GM19035 (cell line): ENCODE data around the gene MYL2.

Source experiments
- ATAC-seq: cut with Tn5 transposase; IDR thresholded peaks from one replicate; pipeline ENCODE4 v1.9.1; 2021; ENCODE audit not compliant: unreplicated experiment

MYL2 gene

DNA sequence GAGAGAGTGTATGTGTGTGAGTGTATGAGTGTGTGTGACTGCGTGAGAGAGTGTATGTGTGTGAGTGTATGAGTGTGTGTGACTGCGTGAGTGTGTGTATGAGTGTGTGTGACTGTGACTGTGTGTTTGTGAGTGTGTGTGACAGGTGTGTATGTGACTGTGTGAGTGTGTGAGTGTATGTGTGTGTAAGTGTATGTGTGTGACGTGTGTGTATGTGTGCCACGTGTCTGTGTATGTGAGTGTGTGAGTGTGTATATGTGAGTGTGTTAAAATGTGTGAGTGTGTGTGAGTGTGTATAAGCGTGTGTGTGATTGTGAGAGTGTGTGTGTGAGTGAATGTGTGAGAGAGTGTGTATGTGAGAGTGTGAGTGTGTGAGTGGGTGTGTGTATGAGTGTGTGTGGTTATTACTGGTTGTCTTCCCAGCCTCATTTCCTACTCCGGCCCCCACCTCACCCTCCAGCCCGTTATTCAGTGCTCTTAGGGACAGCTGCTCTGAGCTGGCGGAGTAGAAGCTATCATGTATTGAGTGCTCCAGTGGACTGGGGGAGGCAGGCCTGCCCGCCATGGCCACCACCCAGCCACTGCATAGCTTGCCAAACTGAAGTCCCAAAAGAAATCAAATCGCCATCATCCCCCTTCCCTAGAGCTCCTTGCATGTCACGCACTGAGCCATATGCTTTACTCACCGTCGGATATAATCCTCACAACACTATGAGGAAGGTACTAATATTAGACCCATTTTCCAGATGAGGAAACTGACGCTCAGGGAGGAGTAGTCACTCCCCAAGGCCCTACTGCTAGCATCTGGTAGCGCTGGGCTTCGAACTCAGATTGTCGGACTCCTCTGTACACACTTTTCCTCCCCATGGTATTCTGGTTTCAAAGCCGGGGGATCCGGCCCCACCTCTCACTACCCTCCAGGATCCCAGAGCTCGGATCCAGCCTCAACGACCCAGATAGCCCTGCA, 10.3 kb upstream of the MYL2 start:
- no peak for ATAC-seq

DNA sequence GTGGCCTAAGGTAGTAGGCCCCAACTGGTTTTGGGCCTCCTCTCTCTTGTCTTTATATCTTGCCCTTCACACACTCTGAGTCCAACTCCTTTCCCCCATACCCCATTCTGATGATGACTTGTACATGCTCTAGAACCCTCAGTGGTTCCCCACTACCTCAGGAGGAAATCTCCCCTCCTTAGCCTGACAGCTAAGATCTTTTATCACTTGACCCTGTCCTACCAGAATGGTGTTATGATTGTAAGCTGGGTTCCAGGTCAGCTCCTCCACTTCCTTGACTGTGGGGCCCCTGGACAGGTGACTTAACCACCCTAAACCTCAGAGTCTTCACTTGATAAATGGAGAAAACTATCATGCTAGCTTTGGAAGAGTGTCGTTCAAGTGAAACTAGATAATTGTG, 9.4 kb upstream of the MYL2 start:
- no peak for ATAC-seq

DNA sequence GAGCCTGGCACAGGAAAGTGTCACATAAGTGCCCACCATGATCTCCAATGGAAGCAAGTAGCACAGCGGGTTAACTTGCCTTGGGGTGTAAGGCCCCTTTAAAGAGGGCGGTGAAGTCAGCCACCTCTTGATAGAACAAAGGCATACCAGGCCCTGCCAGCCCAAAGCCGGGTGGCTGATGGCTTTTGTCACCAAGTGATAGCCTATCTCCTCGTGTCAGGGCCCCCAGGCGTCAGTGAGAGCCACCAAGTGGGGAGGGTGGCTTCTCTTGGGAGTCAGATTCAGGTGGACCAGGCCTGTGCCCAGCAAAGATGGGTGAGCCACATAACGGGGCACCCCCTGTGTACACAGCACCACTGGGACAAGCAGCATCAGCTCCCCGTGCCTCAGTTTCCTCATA, 8.3 kb upstream of the MYL2 start:
- ATAC-seq: no peak

DNA sequence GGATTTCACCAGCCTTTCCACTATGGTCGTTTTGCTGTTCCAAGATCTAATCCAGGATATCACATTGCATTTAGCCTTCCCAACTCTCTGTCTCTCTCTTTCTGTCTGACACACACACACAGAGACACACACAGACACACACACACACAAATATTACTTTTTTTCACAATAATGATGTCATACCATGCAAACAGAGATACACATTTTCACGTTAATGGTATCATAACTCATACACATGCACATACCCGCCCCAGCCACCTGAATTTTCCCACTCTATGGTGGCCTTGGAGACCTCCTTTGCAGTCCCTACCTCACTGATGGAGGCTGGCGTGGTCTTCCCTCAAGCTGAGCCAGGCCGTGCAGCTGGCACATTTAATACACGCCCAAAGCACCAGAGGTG, 7.2 kb upstream of the MYL2 start:
- no peak for ATAC-seq

DNA sequence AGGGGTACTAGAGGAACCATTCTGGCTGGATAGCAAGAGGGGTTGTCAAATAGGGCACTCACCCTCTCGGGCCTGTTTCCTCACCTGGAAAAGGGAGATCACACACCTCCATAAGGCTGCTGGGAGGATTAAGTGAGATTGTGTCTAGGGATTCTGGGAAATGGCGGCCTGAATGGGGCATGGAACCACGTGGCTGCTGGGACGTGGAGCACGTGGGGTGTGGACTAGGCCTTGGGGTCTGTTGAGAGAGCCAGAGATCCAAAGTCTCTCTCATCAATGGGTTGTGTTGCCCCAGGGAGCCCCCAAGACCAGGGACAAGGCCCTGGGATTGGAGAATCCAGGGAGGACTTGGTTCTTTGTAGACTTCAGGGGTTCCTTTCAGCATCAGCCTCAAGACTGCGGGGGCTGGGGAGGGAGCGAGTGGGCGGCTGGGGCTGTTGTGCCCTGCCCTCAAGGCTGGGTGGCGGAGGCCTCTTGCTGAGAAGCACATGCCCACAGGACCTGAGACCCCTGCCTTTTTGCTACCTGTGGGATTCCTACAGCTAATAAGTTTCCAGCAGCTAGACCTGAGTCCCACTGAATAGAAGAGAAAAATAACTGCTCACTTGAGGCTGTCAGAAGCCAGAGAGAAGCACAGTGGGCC, 3.4 kb upstream of the MYL2 start:
- ATAC-seq: no peak

DNA sequence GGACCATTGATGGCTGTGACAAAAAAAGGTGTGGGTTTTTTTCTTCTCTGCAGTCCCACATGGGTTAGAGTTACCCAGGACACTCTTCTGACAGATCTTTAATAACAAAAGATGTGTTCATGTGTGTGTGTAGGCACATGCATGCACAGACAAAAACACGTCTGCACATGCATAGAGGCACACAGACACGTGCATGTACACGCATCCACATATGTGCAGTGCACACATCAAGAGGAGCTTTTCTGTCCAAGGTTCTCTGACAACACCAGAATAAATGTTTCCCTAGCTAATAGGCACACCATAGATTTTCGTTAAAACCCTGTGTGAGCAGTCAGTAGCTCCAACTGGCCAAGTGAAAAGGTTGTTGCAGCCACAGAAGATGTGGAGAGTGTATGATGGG, 2.8 kb upstream of the MYL2 start:
- ATAC-seq: no peak

DNA sequence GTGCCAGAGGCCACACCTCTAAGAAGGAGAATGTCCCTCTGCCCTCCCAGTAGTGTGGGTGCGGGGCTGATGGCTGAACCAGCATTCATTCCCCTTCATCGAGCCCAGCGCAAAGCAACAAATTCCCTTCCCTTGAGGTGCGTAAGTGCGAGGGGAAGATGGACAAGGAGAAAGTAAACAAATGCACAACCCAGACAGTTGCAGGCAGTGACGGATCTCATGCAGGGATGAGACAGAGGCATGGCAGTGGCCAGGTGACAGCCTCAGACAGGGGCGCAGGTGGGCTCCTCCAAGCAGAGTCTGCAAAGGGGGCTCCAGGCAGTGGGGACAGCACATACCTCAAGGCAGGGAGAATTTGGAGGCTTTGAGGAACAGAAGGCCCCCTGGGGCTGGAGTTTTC, 2.3 kb upstream of the MYL2 start:
- ATAC-seq: no peak

DNA sequence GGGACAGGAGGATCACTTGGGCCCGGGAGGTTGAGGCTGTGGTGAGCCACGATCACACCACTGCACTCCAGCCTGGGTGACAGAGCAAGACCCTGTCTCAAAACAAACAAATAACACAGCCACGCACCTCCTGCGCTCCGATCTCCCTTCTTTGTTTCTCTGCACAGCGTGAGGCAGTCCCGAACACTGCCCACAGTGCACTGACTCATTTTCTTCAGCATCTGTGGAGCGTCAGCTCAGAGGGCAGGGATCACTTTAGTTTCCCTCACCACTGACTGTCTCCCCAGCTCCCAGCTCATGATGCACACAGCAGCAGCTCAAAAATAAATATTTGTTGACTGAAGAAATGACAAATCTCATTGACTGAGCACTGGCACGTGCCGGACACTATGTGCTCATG, 883 bp upstream of the MYL2 start:
- ATAC-seq: no peak

DNA sequence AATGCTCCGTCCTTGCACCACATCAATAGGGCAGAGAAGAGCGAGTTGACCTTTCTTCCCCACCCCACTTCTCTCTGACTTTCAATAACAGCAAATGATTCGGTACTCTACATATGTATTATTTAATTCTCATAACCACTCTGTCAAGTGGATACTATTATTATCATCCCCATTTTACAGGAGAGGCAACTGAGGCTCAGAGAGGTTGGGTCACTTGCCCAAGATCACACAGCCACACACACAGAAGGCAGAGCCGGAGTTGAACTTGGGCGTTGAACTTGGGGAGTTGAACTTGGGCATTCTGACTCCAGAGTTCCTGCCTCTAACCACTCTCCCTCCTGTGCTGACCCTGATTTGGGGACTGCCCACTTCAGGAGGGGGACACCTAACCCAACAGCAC, 659 bp downstream of the MYL2 start:
- ATAC-seq: no peak

DNA sequence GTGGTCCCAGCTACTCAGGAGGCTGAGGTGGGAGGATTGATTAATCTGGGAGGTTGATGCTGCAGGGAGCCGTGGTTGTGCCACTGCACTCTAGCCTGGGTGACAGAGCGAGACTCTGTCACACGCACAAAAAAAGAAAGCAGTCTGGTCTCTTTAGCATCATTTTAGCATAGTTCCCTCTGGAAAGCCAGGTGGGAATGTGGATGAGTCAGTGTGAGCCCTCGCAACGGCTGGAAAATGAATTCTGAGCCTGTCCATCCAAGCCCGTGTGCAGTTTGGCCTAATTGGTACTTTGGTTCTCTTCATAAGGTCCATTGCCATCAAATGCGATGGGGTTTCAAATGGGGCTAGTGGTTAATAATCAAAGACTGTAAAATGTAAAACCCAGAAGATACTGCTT, 2.4 kb downstream of the MYL2 start:
- ATAC-seq: no peak

DNA sequence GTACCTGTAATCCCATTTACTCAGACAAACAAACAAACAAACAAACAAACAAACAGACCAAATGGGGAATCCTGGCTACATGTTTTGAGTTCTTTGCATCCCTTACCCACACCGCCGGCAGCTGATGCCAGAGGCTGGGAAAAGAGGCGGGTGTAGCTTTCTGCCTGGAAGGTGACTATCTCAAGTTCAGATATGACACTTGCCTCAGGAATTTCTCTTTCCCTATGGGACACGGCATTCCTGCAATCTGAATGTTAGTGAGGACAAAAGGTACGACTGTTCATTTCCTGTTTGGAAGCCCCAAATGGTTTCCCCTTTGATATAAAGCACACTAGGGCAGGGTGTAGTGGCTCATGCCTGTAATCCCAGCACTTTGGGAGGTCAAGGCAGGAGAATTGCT, 2.9 kb downstream of the MYL2 start:
- ATAC-seq: no peak

DNA sequence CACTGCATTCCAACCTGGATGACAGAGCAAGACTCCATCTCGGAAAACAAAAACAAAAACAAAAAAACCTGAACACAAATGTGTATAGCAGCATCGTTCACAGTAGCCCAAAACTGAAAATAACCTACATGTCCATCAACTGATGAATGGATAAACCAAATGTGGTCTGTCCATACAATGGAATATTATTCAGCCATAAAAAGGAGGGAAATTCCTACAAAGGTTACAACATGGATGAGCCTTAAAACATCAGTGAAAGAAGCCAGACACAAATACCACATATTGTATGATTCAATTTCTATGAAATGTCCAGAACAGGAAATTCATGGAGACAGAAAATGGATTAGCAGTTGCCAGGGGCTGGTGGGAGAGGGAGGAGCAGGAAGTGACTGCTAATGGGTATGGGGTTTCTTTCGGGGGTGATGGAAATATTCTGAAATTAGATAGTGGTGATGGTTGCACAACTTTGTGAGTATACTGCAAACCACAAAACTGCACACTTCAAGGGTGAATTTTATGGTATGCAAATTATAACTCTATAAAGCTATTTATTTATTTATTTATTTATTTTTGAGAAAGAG, 4.0 kb downstream of the MYL2 start:
- ATAC-seq: no peak

DNA sequence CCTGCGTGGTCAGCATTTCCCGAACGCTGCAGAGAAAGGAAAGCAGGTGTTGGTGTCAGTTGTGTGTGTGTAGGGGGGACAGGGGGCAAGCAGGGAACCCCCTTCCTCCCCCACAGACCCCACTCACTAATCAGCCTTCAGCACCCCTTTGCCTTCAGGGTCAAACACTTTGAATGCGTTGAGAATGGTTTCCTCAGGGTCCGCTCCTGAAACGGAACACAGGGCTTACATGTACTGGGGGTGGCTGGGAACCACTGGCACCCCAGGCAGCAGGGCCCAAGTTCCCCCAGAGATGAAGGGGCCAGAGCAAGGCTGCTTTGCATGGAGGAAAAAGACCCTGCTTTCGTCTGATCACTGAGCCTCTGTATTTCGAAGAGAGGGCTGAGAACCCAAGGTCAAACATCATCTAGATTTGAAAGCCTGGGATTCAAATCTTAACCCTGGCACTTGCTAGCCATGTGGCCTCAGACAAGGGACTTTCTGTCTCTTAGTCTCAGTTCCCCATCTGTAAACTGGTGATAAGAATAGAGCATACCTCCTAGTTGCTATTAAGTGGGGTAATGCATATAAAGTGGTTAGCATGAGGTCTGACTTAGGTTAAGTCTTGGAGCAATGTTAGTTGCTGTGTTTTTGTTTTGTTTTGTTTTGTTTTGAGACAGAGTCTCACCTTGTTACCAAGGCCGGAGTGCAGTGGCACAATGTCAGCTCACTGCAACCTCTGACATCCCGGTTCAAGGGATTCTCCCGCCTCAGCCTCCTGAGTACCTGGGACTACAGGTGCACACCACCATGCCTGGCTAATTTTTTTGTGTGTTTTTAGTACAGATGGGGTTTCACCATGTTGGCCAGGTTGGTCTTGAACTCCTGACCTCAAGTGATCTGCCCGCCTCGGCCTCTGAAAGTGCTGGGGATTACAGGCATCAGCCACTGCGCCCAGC, 7.0 kb downstream of the MYL2 start:
- ATAC-seq: peak; percentile 96

DNA sequence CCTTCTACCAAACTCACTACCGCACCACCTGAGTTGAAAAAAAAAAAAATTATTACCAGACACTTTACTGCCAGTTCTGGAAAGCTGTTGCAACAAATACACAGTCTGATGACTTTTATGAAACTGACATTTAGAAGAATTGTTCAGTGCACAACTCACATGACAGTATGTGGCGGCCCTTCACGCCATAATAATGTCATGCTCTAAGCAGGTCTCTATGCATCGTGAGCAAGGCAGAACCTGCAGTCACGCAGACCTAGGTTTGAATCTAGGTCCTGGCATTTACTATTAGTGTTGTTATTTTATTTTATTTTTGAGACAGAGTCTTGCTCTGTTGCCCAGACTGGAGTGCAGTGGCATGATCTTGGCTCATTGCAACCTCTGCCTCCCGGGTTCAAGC, 8.1 kb downstream of the MYL2 start:
- ATAC-seq: no peak

DNA sequence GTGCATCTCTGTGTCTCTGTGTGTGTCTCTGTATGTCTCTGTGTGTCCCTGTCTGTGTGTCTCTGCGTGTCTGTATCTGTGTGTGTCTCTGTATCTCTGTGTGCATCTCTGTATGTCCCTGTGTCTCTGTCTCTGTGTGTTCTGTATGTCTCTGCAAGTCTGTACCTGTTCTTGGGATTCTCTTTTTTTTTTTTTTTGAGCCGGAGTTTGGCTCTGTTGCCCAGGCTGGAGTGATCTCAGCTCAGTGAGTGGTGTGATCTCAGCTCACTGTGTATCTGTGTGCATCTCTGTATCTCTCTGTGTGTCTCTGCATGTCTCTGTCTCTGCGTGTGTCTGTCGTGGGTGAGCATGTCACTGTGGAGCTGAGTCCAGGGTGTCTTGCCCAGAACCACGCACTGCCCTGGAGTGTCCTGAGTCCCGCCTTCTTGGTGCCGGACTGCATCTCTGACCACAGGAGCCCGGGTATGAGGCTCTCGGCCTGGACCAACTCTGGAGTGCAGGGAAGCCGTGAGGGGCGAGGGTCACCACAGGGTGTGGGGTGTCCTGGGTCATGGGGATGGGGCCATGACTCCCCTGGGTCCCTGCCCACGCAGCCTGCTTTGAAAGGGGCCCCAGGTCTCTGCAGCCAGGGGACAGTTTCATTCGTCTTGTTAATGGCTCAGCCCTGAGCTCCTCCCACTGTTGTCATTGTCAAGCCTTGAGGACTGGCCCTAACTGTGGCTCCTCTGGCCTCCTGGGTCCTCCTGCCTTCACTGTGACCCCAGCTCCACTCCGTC, 11.8 kb downstream of the MYL2 start:
- ATAC-seq: no peak

DNA sequence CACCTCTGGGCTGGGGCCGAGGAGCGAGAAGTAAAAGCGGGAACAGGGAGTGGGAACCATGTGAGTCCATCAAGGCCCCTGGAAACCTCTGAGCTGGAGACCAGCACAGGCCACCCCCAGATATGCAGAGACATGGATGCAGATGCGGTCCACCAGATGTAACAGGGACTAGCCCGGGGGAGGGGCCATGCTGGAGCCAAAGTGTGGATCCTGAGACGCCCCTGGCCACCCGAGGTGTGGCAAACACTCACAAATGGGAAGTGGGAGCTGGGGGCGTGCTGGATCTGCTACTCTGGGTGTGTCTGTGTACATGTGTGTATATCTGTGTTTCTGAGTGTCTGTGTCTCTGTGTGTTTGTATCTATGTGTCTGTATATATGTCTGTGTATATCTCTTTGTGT, 12.8 kb downstream of the MYL2 start:
- no peak for ATAC-seq

DNA sequence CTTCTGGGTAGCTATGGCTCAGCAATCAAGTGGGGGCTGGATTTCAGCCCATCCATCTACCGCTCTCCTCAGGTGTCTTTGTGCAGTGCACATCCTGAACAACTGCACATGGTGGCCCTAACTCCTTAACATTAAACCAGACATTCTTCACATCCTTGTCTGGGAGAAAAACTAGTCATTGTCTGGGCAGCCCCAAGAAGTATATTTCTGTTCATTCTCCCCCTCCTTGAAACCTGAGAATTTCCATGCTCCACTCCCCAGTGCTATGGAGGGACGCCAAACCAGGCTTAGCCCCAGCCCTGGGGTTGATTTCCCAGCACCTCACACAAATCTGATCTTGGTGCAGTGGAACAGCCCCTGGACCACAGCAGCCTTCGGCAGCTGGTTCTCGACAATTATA, 13.4 kb downstream of the MYL2 start:
- ATAC-seq: no peak

DNA sequence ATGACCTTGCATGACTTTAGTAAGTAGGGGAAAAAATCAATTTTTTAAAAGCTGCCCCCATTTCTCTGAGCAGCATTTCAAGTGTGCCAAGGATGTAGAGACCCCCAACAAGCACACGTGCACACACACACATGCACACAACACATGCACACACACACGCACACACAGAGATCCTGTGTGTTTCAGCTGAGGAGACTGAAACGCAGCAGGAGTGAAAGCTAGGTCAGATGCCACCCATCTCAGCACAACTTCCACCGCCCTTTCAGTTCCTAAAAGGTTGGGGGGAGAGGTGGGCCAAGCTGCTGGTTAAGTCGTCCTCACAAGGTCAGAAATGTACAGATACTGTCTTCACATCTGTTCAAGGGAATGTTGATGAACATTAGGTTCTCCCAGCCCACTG, 13.9 kb downstream of the MYL2 start:
- no peak for ATAC-seq

DNA sequence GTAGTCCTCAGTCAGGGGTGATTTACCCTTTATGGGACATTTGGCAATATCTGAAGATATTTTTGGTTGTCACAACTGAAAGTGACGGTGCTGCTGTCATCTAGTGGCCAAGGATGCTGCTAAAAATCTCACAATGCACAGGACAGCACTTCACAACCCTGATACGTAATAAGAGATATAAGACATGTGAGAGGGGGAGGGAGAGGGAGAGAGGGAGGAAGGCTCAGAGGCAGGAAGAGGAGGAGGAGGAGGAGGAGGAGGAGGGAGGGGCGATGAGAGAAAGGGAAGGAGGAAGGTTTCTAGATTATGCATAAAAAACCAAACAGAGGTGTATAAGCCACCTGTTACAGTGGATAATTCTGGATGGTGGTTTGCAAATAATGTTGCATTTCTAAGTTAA, 14.3 kb downstream of the MYL2 start:
- ATAC-seq: no peak

DNA sequence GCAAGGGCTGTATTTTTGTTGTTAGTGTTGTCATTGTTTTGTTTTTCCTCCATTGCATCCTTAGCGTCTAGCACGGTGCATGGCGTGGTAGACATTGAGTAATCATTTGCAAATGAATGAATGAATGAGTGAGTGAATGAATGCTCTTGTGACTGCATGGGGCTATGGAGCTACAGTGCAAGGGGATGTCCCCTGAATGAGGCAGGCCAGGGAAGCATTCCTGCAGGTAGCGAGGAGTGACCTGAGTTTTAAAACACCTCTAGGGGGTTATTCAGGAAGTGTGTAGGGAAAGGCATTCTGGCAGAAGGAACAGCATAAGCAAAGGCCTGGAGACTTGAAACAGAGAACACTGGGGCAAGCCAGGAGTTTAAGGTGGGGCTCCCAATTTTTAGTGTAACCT, 16.9 kb downstream of the MYL2 start:
- no peak for ATAC-seq
